NCI-H2029 (cell line): ENCODE results near the gene SLC29A3.
A peak's percentile ranks its signal among the peaks of the same experiment; 100 is the strongest.
"Not testable (repeated sequence)": the region's sequence is repeated elsewhere in the genome, so short reads cannot be mapped to it uniquely, and the experiment has no call there.

Experiments
- DNase-seq: peaks from one replicate; lab custom pipeline; 2025; lab: John Stamatoyannopoulos, UW

The SLC29A3 gene

GRCh38 chr10:71319042-71319799 is at the start of gene SLC29A3:
TSS of gene SLC29A3 (plus strand) at chr10:71319259. CDS start at chr10:71319310, 51 bp downstream.
- DNase-seq = peak; percentile 36

GRCh38 chr10:71269301-71270288 is 49.5 kb upstream of the SLC29A3 start:
- no peak for DNase-seq

GRCh38 chr10:71270301-71271220 is 48.5 kb upstream of the SLC29A3 start:
- DNase-seq = no peak

- DNase-seq = no peak
Measured at GRCh38 chr10:71271662-71272055, 47.4 kb upstream of the SLC29A3 start.

GRCh38 chr10:71272056-71272771 is 46.8 kb upstream of the SLC29A3 start:
- DNase-seq = no peak

- DNase-seq = not testable (repeated sequence)
Measured at GRCh38 chr10:71272974-71273373, 46.1 kb upstream of the SLC29A3 start.

GRCh38 chr10:71273506-71273905 is 45.6 kb upstream of the SLC29A3 start:
- no peak for DNase-seq

- DNase-seq = no peak
Measured at GRCh38 chr10:71274901-71275796, 43.9 kb upstream of the SLC29A3 start.

GRCh38 chr10:71276873-71277272 is 42.2 kb upstream of the SLC29A3 start:
- no peak for DNase-seq

- no peak for DNase-seq
Measured at GRCh38 chr10:71277914-71278665, 41.0 kb upstream of the SLC29A3 start.

- DNase-seq = no peak
Measured at GRCh38 chr10:71278691-71279588, 40.1 kb upstream of the SLC29A3 start.

GRCh38 chr10:71279590-71280170 is 39.4 kb upstream of the SLC29A3 start:
- DNase-seq = no peak

GRCh38 chr10:71280216-71280615 is 38.8 kb upstream of the SLC29A3 start:
- no peak for DNase-seq

- no peak for DNase-seq
Measured at GRCh38 chr10:71280825-71281224, 38.2 kb upstream of the SLC29A3 start.

GRCh38 chr10:71281646-71282322 is 37.3 kb upstream of the SLC29A3 start:
- DNase-seq = no peak

GRCh38 chr10:71282323-71282680 is 36.8 kb upstream of the SLC29A3 start:
- DNase-seq = no peak

GRCh38 chr10:71283410-71283809 is 35.6 kb upstream of the SLC29A3 start:
- DNase-seq = no peak
